Transverse colon (tissue), 4 donors: Measurements from ENCODE around the gene OCA2.

Experiments used
- EP300 ChIP-seq: sonication (generic); formaldehyde crosslinking; IDR thresholded peaks from one replicate; pipeline ENCODE4 v1.6.1; 2017; ENCODE audit warnings: antibody characterized with exemption, low read depth
- POLR2A ChIP-seq: fragments of 450-650 bp; IDR thresholded peaks from one replicate; pipeline ENCODE4 v1.6.1; 2016; ENCODE audit warnings: antibody characterized with exemption, mild to moderate bottlenecking, moderate library complexity
- POLR2AphosphoS5 ChIP-seq, 3 donors: sonication (generic); formaldehyde crosslinking; IDR thresholded peaks; one replicate each; pipeline ENCODE4 v1.6.1; 2016; ENCODE audit warnings: antibody characterized with exemption in 3 of 3
- TF ChIP-seq, protein P1 (sequence below), 5 experiments: fragments of 200-600 bp in 3 of 5; fragments of 450-650 bp in 2 of 5; sonication (generic) in 3 of 5; IDR thresholded peaks; 1 replicate in 2 of 5; 2 replicates in 3 of 5; pipeline ENCODE4 v1.5.1; 2016 to 2017; ENCODE audit warnings: antibody characterized with exemption in 5 of 5, inconsistent platforms in 3 of 5, mild to moderate bottlenecking in 2 of 5, moderate library complexity in 1 of 5

DNA sequence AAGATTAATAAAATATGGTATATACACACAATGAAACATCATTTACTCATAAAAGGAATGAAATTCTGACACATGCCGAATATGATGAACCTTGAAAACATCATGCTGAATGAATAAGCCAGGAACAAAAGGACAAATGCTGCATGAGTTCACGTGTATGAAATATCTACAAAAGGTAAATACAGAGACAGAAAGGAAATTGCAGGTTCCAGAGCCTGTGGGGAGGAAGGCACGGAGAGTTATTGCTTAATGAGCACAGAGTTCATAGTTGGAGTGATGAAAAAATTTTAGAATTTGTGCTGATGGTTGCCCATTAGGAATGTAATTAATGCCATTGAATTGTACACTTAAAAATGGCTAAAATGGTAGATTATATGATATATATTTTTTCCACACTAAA lies 49.5 kb downstream of the OCA2 start:
- TF ChIP-seq, protein P1, sequence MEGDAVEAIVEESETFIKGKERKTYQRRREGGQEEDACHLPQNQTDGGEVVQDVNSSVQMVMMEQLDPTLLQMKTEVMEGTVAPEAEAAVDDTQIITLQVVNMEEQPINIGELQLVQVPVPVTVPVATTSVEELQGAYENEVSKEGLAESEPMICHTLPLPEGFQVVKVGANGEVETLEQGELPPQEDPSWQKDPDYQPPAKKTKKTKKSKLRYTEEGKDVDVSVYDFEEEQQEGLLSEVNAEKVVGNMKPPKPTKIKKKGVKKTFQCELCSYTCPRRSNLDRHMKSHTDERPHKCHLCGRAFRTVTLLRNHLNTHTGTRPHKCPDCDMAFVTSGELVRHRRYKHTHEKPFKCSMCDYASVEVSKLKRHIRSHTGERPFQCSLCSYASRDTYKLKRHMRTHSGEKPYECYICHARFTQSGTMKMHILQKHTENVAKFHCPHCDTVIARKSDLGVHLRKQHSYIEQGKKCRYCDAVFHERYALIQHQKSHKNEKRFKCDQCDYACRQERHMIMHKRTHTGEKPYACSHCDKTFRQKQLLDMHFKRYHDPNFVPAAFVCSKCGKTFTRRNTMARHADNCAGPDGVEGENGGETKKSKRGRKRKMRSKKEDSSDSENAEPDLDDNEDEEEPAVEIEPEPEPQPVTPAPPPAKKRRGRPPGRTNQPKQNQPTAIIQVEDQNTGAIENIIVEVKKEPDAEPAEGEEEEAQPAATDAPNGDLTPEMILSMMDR (IDR thresholded peaks at IDR 0.05), result no peak
- TF ChIP-seq POLR2A (no peak), POLR2AphosphoS5 (IDR thresholded peaks at IDR 0.05) (no peak), EP300 (no peak)
